Fibroblast of peridontal ligament (primary cell): ENCODE results near the gene MRPL17.

Experiments used
- DNase-seq: peaks from one replicate; pipeline ENCODE4 v3.0.0-alpha.2; 2010; ENCODE audit errors: extremely low read depth

Gene MRPL17

DNA sequence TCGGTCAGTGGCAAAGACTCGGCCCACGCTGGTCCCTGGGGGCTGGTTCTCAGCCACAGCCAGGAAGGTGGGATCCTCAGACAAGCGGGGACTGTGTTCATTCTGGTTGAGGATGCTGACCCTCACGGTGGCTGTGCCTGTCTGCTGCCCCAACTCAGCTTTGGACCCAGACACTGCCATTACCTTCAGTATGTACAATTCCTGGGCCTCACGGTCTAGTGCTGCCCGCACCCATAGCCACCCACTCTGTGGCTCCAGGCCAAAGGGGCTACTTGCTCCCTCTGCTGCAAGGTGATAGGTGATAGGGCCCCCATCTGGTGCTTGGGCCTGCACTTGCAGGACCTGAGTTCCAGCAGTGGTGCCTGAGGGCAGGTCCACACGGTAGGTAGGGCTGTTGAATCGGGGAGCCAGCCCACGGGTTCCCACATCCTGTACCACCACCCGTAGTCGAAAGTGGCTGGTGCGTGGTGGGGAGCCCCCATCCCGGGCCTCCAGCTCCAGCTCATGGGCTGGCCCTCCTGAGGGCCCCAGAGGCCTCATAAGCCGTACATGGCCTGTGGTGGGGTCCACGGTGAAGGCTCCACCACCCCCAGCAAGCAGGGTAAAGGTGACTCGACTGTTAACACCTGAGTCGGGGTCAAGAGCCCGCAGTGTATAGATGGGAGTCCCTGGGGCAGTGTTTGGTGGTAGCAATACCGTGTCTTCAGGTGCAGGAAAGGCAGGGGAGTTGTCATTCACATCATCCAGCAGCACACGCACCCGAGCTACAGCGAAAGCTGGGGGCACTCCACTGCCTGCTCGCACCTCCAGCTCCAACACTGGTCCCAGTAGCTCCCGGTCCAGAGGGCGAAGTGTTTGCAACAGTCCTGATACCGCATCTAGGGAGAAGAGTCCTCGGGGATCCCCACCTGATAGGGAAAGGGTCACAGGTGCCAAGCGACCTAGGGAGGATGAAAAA, 50.7 kb downstream of the MRPL17 start:
- DNase-seq: no peak

- DNase-seq: no peak
These were observed 51.7 kb downstream of the MRPL17 start for GRCh38 chr11:6631361-6631890.

DNA sequence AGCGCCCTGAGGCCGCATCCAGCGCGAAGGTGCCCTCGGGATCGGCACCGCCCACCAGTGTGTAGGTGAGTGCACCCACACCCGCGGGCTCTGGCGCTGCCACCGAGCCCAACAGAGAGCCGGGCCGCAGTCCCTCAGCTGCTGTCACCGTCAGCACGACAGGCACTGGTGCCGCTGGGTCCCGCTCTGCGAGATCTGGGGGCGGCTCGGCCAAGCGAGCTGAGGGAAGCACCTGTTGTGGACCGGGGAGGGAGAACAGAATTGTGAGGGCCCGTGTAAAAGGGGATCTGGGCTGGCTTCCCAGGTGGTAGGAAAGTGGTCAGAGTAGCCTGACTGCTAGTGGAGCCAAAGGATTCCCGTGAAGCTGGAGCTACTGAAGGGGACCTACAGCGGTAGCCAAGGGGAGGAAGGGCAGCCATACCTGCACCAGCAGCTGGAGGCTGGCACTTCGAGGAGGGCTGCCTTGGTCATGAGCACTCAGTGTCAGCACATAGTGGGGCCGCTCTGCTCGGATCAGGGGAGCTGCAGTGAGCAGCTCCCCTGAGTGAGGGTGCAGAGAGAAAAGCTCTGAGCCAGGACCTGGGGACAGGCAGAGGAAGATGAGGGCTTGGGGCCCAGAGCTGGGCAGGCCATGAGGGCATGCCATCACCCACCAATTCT, 52.4 kb downstream of the MRPL17 start:
- no peak for DNase-seq
